ENCODE results near the gene LIPM.
"Not testable (repeated sequence)": the region's sequence is repeated elsewhere in the genome, so short reads cannot be mapped to it uniquely, and the experiment has no call there.

The LIPM gene

GRCh38 chr10:88803641-88804040 is 1.1 kb downstream of the LIPM start:
- DNase-seq = no peak

- DNase-seq = no peak
Measured at GRCh38 chr10:88804083-88804812, 1.7 kb downstream of the LIPM start.

GRCh38 chr10:88805361-88805760 is 2.8 kb downstream of the LIPM start:
- peak; percentile 57 for DNase-seq

GRCh38 chr10:88805924-88806323 is 3.4 kb downstream of the LIPM start:
- no peak for DNase-seq

- no peak for DNase-seq
Measured at GRCh38 chr10:88809621-88810020, 7.1 kb downstream of the LIPM start.

- peak; percentile 78 for DNase-seq
Measured at GRCh38 chr10:88810196-88810961, 7.8 kb downstream of the LIPM start.

GRCh38 chr10:88813200-88813599 is 10.7 kb downstream of the LIPM start:
- DNase-seq = no peak

- DNase-seq = no peak
Measured at GRCh38 chr10:88819290-88819689, 16.8 kb downstream of the LIPM start.

GRCh38 chr10:88820748-88821401 is 18.3 kb downstream of the LIPM start:
- no peak for DNase-seq

- no peak for DNase-seq
Measured at GRCh38 chr10:88826388-88826787, 23.9 kb downstream of the LIPM start.

- DNase-seq = no peak
Measured at GRCh38 chr10:88827671-88828070, 25.1 kb downstream of the LIPM start.

- DNase-seq = no peak
Measured at GRCh38 chr10:88828310-88828709, 25.8 kb downstream of the LIPM start.

GRCh38 chr10:88830643-88831268 is 28.2 kb downstream of the LIPM start:
- peak; percentile 80 for DNase-seq

- DNase-seq = no peak
Measured at GRCh38 chr10:88831709-88832108, 29.2 kb downstream of the LIPM start.

GRCh38 chr10:88832376-88832775 is 29.8 kb downstream of the LIPM start:
- no peak for DNase-seq

- DNase-seq = no peak
Measured at GRCh38 chr10:88833156-88833555, 30.6 kb downstream of the LIPM start.

- DNase-seq = peak; percentile 55
Measured at GRCh38 chr10:88833723-88834122, 31.2 kb downstream of the LIPM start.

- DNase-seq = peak; percentile 95
Measured at GRCh38 chr10:88835096-88835909, 32.8 kb downstream of the LIPM start.

- no peak for DNase-seq
Measured at GRCh38 chr10:88835910-88836221, 33.3 kb downstream of the LIPM start.

- not testable (repeated sequence) for DNase-seq
Measured at GRCh38 chr10:88837632-88838031, 35.1 kb downstream of the LIPM start.

GRCh38 chr10:88838766-88839350 is 36.3 kb downstream of the LIPM start:
- DNase-seq = no peak

GRCh38 chr10:88840104-88840503 is 37.6 kb downstream of the LIPM start:
- DNase-seq = no peak

Measured in hematopoietic multipotent progenitor cell treated with erythropoietin and hydrocortisone succinate and interleukin-3 and kit ligand, for 4 days (in vitro differentiated cells).